Subcutaneous adipose tissue (tissue), 4 donors: Measurements from ENCODE around the gene STK25. TPM values are rescaled to one million over a fixed set of nuclear protein-coding genes. Genes with fewer than 3 reads are reported as not detected.

Experiments used
- CTCF ChIP-seq: fragments of 450-650 bp; IDR thresholded peaks from one replicate; pipeline ENCODE4 v1.5.1; 2016; ENCODE audit warnings: low read depth, mild to moderate bottlenecking, control low read depth, antibody characterized with exemption, moderate library complexity
- total RNA-seq, 4 donors: library from RNA; depleted of rRNA; stranded (reverse); fragments of >200 nt; gene quantifications; one replicate each; pipeline ENCODE4 v1.1.0, GENCODE V29; 2016

Gene STK25
- total RNA-seq, 4 donors from 2014 or later, result 85.3 to 230 (median 124) TPM

DNA sequence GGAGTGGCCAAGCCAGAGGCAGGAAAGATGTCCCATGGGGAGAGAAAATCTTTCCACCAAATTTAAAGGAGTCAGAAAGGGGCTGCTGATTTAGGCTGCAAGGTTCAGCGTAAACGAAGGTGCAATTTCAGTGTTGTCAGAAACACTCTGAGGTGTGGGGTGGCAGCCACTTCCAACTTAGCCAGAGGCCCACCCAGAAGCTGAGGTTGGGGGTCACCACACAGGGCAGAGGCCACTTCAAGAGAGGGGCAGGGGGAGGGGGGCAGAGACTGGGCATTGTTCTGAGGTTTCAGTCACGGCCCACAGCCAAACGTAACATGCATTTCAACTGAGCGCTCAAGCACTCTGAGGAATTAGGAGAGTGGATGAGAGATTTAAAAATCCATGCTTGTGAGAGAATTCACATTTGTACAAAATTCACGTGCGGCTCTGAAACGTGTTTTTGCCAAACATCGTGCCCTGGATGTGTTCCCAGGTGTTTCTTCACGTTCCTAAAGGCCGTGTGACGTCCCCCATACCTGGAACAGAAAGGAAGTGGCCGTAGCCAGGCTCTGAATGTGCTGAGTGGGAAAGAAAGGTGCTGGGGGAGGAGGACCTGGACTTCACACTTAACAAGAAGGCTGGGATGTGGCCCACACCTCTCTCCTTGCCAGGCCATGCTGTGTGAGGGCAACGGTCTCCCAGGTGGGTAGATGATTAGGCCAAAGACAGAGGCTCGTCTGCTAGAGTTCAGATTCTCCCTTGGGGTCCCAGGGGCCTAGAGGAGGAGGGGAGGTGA is 30.6 kb upstream of the STK25 start:
- TF ChIP-seq CTCF, result no peak

DNA sequence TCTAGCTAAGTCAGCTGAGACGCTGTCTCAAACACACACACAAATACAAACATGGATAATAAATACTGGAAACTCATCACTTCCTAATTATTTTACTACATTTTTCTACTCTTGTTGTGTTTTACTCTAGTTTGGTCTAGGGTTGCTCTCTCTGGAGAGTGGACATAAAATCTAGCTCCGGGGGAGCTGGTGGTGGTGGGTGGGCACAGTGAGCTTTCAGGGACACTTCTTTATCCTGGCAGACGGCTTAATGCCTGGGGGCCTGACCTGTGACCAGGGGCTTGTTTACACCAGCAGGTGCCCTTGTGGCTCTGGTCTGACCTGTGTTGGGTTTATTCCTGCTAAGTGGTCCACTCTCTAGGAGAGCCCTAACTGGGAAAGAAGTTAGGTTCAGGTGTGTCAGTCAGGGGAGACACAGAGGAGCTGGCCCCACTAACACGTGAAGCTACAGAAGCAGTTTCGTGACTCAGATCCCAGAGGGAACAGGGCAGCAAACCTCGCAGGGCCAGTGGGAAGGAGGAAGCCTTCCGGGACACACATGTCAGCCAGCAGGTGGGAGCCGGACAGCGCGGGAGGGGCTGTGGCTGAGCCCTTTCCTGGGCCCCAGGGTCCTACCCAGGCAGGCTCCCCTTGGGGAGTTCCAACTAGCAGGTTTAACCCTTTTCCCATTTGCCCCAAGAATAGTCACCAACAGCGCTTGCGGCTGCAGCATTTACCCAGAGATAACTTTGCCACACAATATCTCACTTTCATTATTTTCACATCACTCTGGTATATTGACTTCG is 27.7 kb upstream of the STK25 start:
- TF ChIP-seq CTCF, result no peak

GRCh38 chr2:241534701-241535375 is 26.5 kb upstream of the STK25 start:
- TF ChIP-seq CTCF, result no peak

DNA sequence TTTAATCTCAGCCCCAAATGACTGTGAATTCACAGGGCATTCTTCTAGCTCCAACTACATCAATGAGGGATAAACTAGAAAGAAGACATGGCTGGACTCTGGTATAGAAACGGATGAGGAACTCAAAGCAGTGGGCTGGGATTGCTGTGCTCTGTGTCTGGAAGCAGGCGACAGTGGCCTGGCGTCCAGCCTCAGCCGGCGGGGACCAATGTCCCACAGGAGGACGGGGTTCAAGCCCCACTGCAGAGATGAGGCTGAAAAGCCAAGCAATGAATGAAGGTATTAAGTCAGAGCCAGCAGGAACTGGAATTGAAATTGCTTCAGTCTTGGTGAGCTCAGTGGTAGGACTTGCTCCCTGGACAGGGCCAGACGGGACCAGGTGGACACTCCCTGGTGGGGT is 25.9 kb upstream of the STK25 start:
- TF ChIP-seq CTCF, result no peak

GRCh38 chr2:241532733-241533601 is 24.6 kb upstream of the STK25 start:
- TF ChIP-seq CTCF, result no peak

GRCh38 chr2:241532168-241532567 is 23.8 kb upstream of the STK25 start:
- no peak for TF ChIP-seq CTCF
